22Rv1 (cell line): ENCODE results near the gene ADGRL4.

Experiments
- CTCF ChIP-seq: fragments of 450-650 bp; IDR thresholded peaks from 2 replicates; pipeline ENCODE4 v1.5.1; 2017; ENCODE audit warnings: mild to moderate bottlenecking
- ZFX ChIP-seq: fragments of 450-650 bp; IDR thresholded peaks from 2 replicates; pipeline ENCODE4 v1.6.1; 2017; ENCODE audit warnings: antibody characterized with exemption, borderline replicate concordance

- no peak for TF ChIP-seq CTCF
- TF ChIP-seq ZFX, result no peak
Measured at GRCh38 chr1:79044974-79045650, 38.6 kb upstream of the ADGRL4 start.
